NT2/D1 (cell line): Measurements from ENCODE around the gene RBM5.

ENCODE experiments used
- DNase-seq: peaks from one replicate; pipeline ENCODE4 v3.0.0-alpha.2; 2011; ENCODE audit warnings: low read depth, low spot score
- H3K27me3 ChIP-seq: 2 replicates; pipeline ENCODE4 v1.6.0; 2011; ENCODE audit warnings: mild to moderate bottlenecking; ENCODE audit not compliant: insufficient read length, insufficient read depth
- H3K36me3 ChIP-seq: 2 replicates; pipeline ENCODE4 v1.6.1; 2011; ENCODE audit warnings: mild to moderate bottlenecking, low read length, mixed read lengths; ENCODE audit not compliant: insufficient read depth, insufficient read length
- H3K4me1 ChIP-seq: 2 replicates; pipeline ENCODE4 v1.5.1; 2011; ENCODE audit not compliant: insufficient read depth, insufficient read length
- H3K4me3 ChIP-seq: 2 replicates; pipeline ENCODE4 v1.5.1; 2011; ENCODE audit warnings: low read depth; ENCODE audit not compliant: insufficient read length
- H3K9ac ChIP-seq: 2 replicates; pipeline ENCODE4 v1.6.0; 2011; ENCODE audit warnings: low read depth; ENCODE audit not compliant: insufficient read length
- H3K9me3 ChIP-seq: 2 replicates; pipeline ENCODE4 v1.5.1; 2011; ENCODE audit warnings: mild to moderate bottlenecking, low read length; ENCODE audit not compliant: insufficient read depth
- SUZ12 ChIP-seq: IDR thresholded peaks from 2 replicates; pipeline ENCODE4 v1.6.1; 2011; ENCODE audit not compliant: insufficient read length, insufficient read depth; ENCODE audit errors: extremely low read depth
- YY1 ChIP-seq: IDR thresholded peaks from 2 replicates; pipeline ENCODE4 v1.6.1; 2011; ENCODE audit not compliant: insufficient read length, insufficient read depth
- ZNF274 ChIP-seq: IDR thresholded peaks from 2 replicates; pipeline ENCODE4 v1.6.1; 2011; ENCODE audit warnings: mild to moderate bottlenecking, low read depth, low read length

Gene RBM5

GRCh38 chr3:50164481-50164880 is 75.8 kb downstream of the RBM5 start:
- H3K4me3 ChIP-seq = no peak overlapping the region
- DNase-seq = no peak
- no peaks in the 10 kb centered on the region for H3K9me3 ChIP-seq
- H3K36me3 ChIP-seq = peaks cover 40% of the 10 kb centered on the region
- peaks cover 26% of the 10 kb centered on the region for H3K4me1 ChIP-seq
- no peaks in the 10 kb centered on the region for H3K27me3 ChIP-seq
- no peak overlapping the region for H3K9ac ChIP-seq
- no peak for TF ChIP-seq YY1
- TF ChIP-seq ZNF274 = no peak
- no peak for TF ChIP-seq SUZ12

DNA sequence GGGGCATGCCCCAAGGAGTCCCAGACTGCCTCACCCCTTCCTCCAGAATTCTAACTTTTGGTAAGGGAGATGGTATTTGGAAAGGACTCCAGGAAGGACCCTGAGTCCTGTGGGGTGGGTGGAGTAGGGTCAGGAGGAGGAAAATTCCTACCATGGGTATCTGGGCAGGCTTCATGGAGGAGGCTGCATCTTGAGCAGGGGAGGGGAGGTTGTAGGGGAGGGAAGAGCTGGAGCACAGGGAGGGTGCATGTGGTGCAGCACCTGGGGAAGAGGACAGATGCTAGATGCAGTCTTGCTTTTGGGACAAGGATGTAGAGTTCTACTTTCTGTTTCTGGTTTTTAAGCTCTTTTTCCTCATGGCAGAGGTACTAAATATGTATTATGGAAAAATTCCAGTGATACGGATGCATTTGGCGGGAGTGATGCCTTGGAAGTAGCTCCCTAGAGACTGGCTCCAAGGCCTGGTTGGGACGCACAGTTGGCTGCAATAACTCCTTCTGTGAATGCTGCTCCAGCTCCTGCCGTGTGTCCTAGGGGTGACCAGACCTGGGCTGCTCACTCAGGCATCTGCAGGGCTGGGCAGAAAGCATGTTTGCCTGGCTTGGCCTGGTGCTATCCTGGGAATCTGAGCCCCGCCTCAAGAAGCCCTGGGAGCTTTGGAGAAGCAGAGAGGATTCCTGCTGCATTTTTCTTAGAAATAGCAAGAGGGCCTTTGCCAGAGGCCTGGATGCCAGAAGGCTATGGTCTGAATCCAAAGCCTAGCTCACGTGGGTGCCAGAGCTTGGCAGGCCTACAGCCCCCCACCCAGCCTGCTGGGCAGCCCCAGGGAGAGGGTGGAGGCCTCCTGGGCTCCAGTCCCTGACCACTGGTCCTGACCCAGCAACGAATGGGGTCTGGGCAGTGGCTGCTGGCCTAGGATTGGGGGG is 76.5 kb downstream of the RBM5 start:
- DNase-seq = no peak
- Histone ChIP-seq H3K9me3 (no peaks in the 10 kb centered on the region), H3K9ac (peak overlapping the region; percentile 29), H3K27me3 (no peaks in the 10 kb centered on the region), H3K36me3 (peaks cover 33% of the 10 kb centered on the region), H3K4me1 (peaks cover 29% of the 10 kb centered on the region), H3K4me3 (no peak overlapping the region)
- no peak for TF ChIP-seq ZNF274
- TF ChIP-seq YY1 = no peak
- TF ChIP-seq SUZ12 = no peak

DNA sequence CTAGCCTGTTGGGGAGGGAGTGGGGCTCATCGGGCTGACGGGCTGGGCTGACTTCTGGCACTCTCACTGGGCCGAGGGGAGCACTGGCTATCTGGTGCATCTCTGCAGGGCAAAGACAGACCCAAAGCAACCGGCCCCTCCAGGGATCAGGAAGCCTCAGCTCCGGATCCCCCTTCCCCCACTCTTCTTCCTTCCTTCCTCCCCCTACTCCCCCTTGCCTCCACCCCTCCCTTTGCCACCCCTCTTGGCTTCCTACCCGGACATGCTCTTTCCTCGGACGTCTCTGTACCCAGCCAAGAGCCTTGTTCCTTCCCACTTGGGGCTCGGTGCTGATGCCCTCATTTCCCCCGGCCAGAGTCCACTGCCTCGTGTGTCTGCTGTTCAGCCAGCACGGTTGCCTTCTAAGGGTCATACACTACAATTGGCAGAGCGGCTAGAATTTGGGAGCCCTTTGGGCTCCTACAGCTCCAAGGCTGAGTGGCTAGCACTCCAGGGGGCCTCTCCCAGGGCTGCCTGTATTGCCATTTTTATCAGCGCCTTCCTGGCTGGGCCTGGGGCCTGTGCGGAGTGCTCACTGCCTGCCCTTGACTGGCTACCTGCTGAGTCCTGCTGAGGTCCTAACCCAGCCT is 77.3 kb downstream of the RBM5 start:
- Histone ChIP-seq H3K9ac (peak overlapping the region; percentile 29), H3K4me3 (no peak overlapping the region)
- DNase-seq = no peak

GRCh38 chr3:50166620-50167019 is 77.9 kb downstream of the RBM5 start:
- peaks cover 25% of the 10 kb centered on the region for H3K36me3 ChIP-seq
- H3K4me1 ChIP-seq = peaks cover 35% of the 10 kb centered on the region
- no peaks in the 10 kb centered on the region for H3K9me3 ChIP-seq
- DNase-seq = no peak
- no peaks in the 10 kb centered on the region for H3K27me3 ChIP-seq
- no peak overlapping the region for H3K9ac ChIP-seq
- no peak overlapping the region for H3K4me3 ChIP-seq
- TF ChIP-seq YY1 (no peak), SUZ12 (no peak), ZNF274 (no peak)

More for the DNA sequence above, 77.3 kb downstream of the RBM5 start:
- peaks cover 34% of the 10 kb centered on the region for H3K4me1 ChIP-seq
- TF ChIP-seq SUZ12 (no peak), ZNF274 (no peak), YY1 (no peak)
- peaks cover 30% of the 10 kb centered on the region for H3K36me3 ChIP-seq
- H3K27me3 ChIP-seq = no peaks in the 10 kb centered on the region
- no peaks in the 10 kb centered on the region for H3K9me3 ChIP-seq

- H3K4me1 ChIP-seq = peaks cover 35% of the 10 kb centered on the region
- no peak overlapping the region for H3K9ac ChIP-seq
- no peak for DNase-seq
- H3K9me3 ChIP-seq = no peaks in the 10 kb centered on the region
- peaks cover 18% of the 10 kb centered on the region for H3K36me3 ChIP-seq
- no peak overlapping the region for H3K4me3 ChIP-seq
- H3K27me3 ChIP-seq = no peaks in the 10 kb centered on the region
- TF ChIP-seq ZNF274 (no peak), SUZ12 (no peak), YY1 (no peak)
Observed at GRCh38 chr3:50167069-50167840, 78.5 kb downstream of the RBM5 start.

- peaks cover 13% of the 10 kb centered on the region for H3K36me3 ChIP-seq
- H3K27me3 ChIP-seq = no peaks in the 10 kb centered on the region
- TF ChIP-seq ZNF274 = no peak
- no peak for TF ChIP-seq YY1
- TF ChIP-seq SUZ12 = no peak
- no peak for DNase-seq
- peaks cover 37% of the 10 kb centered on the region for H3K4me1 ChIP-seq
- no peak overlapping the region for H3K9ac ChIP-seq
- H3K4me3 ChIP-seq = no peak overlapping the region
- H3K9me3 ChIP-seq = no peaks in the 10 kb centered on the region
Observed at GRCh38 chr3:50167841-50168209, 79.1 kb downstream of the RBM5 start.

DNA sequence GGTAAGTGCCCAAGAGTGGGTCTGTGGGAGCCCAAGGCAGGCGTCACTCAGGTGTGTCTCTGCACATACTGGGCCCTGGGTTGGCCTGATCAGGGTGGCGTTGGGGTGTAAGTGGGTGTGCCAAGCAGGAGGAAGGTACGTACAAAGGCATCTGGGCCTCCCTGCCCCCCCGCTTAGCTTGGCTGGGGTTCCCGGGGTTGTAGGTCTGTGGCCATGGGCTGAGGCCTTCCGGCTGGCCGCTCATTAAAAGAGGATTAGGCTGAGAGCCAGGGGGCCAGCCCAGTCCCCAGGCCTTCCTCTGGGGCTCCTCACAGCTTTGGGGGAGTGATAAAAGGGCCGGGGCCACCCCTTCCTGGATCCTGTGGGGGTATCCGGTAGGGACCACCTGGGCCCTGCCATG is 79.7 kb downstream of the RBM5 start:
- Histone ChIP-seq H3K4me1 (peaks cover 37% of the 10 kb centered on the region), H3K9ac (no peak overlapping the region), H3K9me3 (no peaks in the 10 kb centered on the region), H3K27me3 (no peaks in the 10 kb centered on the region), H3K4me3 (no peak overlapping the region), H3K36me3 (peaks cover 9% of the 10 kb centered on the region)
- DNase-seq = no peak
- TF ChIP-seq ZNF274 (no peak), SUZ12 (no peak), YY1 (no peak)
